Activated CD4-positive, alpha-beta T cell treated with anti-CD3 and anti-CD28 coated beads, Interleukin-2, amount 50 U/mL, for 48 hours (primary cell): ENCODE measurements around the gene PIK3IP1.

Experiments used
- DNase-seq, 2 experiments: peaks; one replicate each; pipeline ENCODE4 v3.0.0-alpha.2; 2020

PIK3IP1 gene

GRCh38 chr22:31278626-31279326 is 13.5 kb downstream of the PIK3IP1 start:
- no peak for DNase-seq

- DNase-seq, result no peak
These were observed 14.1 kb downstream of the PIK3IP1 start for GRCh38 chr22:31278151-31278621.

- DNase-seq, result no peak
These were observed 14.5 kb downstream of the PIK3IP1 start for GRCh38 chr22:31277741-31278140.

- no peak for DNase-seq
These were observed 15.7 kb downstream of the PIK3IP1 start for GRCh38 chr22:31276426-31277167.

- DNase-seq, result no peak
These were observed 16.7 kb downstream of the PIK3IP1 start for GRCh38 chr22:31275576-31275975.

- DNase-seq, result no peak
These were observed 17.3 kb downstream of the PIK3IP1 start for GRCh38 chr22:31275018-31275417.

- DNase-seq, result no peak
These were observed 18.3 kb downstream of the PIK3IP1 start for GRCh38 chr22:31274017-31274416.

GRCh38 chr22:31272522-31273446 is 19.5 kb downstream of the PIK3IP1 start:
- DNase-seq, result peak; percentile 50 to 63

GRCh38 chr22:31271485-31271884 is 20.8 kb downstream of the PIK3IP1 start:
- DNase-seq, result no peak

GRCh38 chr22:31271026-31271425 is 21.3 kb downstream of the PIK3IP1 start:
- DNase-seq, result no peak

- DNase-seq, result no peak
These were observed 22.3 kb downstream of the PIK3IP1 start for GRCh38 chr22:31269892-31270579.

- DNase-seq, result no peak
These were observed 24.0 kb downstream of the PIK3IP1 start for GRCh38 chr22:31268281-31268680.

- no peak for DNase-seq
These were observed 28.2 kb downstream of the PIK3IP1 start for GRCh38 chr22:31263896-31264640.

- no peak for DNase-seq
These were observed 29.8 kb downstream of the PIK3IP1 start for GRCh38 chr22:31262312-31263133.

GRCh38 chr22:31260474-31260856 is 31.8 kb downstream of the PIK3IP1 start:
- DNase-seq, result no peak

GRCh38 chr22:31259798-31260473 is 32.4 kb downstream of the PIK3IP1 start:
- no peak for DNase-seq

- DNase-seq, result no peak
These were observed 38.3 kb downstream of the PIK3IP1 start for GRCh38 chr22:31253949-31254348.

GRCh38 chr22:31250740-31251600 is 41.3 kb downstream of the PIK3IP1 start:
- DNase-seq, result no peak
